ENCODE measurements around the gene BMI1.

Gene BMI1

GRCh38 chr10:22367471-22367870 is 46.6 kb downstream of the BMI1 start:
- DNase-seq (ENCODE audit: low read depth) = no peak

GRCh38 chr10:22368402-22368801 is 47.5 kb downstream of the BMI1 start:
- no peak for DNase-seq (ENCODE audit: low read depth)

GRCh38 chr10:22368981-22369380 is 48.1 kb downstream of the BMI1 start:
- DNase-seq (ENCODE audit: low read depth) = no peak

GRCh38 chr10:22369434-22370072 is 48.7 kb downstream of the BMI1 start:
- DNase-seq (ENCODE audit: low read depth) = no peak

- no peak for DNase-seq (ENCODE audit: low read depth)
Observed at GRCh38 chr10:22370320-22370719, 49.4 kb downstream of the BMI1 start.

- no peak for DNase-seq (ENCODE audit: low read depth)
Observed at GRCh38 chr10:22372298-22372697, 51.4 kb downstream of the BMI1 start.

GRCh38 chr10:22372917-22373316 is 52.0 kb downstream of the BMI1 start:
- DNase-seq (ENCODE audit: low read depth) = no peak

GRCh38 chr10:22374489-22375126 is 53.7 kb downstream of the BMI1 start:
- DNase-seq (ENCODE audit: low read depth) = no peak

GRCh38 chr10:22379059-22379458 is 58.2 kb downstream of the BMI1 start:
- DNase-seq (ENCODE audit: low read depth) = peak; percentile 43

Data from activated T-cell treated with anti-CD3 and anti-CD28 coated beads for 24 hours (primary cell).